Urinary bladder (tissue), 4 donors: Measurements from ENCODE around the gene PRDX2. TPM values are rescaled to one million over a fixed set of nuclear protein-coding genes. Genes with fewer than 3 reads are reported as not detected.

Experiments used
- DNase-seq: peaks from one replicate; pipeline ENCODE4 v3.0.0-alpha.2; 2015; ENCODE audit errors: extremely low spot score
- H3K27ac ChIP-seq: one replicate; pipeline ENCODE4 v1.5.1; 2013; ENCODE audit warnings: low read depth, mild to moderate bottlenecking, moderate library complexity
- H3K36me3 ChIP-seq: one replicate; pipeline ENCODE4 v1.6.1; 2013; ENCODE audit warnings: mild to moderate bottlenecking, moderate library complexity; ENCODE audit not compliant: insufficient read depth
- H3K4me1 ChIP-seq: one replicate; pipeline ENCODE4 v1.6.1; 2013; ENCODE audit warnings: mild to moderate bottlenecking, moderate library complexity; ENCODE audit not compliant: insufficient read depth
- H3K4me3 ChIP-seq: one replicate; pipeline ENCODE4 v1.5.1; 2013; ENCODE audit warnings: low read depth, low read length
- WGBS: extraction: QIAGEN DNeasy Blood & Tissue Kit; methylation state at CpG from one replicate; pipeline ENCODE4 v1.1.7; 2013; 5-methylcytosine and 5-hydroxymethylcytosine counted together
- polyA plus RNA-seq: library from polyadenylated mRNA; stranded (reverse); fragments of 200-250 nt; gene quantifications from one replicate; pipeline ENCODE4 v1.2.3, GENCODE V29; 2013
- total RNA-seq: library from RNA; depleted of rRNA; stranded (reverse); fragments of >200 nt; gene quantifications from one replicate; pipeline ENCODE4 v1.2.3, GENCODE V29; 2014
- donor health status: healthy with polysubstance abuse.
- donor health status: healthy.

PRDX2 gene
- total and polyA plus RNA-seq, 2 donors: 74.2 to 245 TPM

DNA sequence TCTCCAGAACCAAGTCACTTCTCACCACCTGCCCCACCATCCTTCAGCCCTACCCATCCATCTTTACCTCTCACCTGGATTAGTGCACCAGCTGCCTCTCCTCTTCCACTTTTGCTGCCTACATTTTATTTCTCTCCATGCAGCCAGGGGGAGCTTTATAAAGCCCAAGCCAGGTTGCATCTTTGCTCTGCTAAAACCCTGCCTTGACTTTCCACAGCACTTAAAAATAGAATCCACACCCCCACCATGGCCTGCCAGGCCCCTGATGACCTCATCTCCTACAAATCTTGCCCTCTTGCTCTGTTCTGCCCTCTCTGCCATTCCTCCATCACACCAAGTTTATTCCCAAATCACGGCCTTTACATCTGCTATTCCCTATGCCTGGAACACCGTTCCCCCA is 28.0 kb downstream of the PRDX2 start:
- no peak for DNase-seq
- no peaks in the 10 kb centered on the region for H3K4me1 ChIP-seq
- no peak overlapping the region for H3K4me3 ChIP-seq
- no peak overlapping the region for H3K27ac ChIP-seq
- 76% methylated on average over 2 of the region's 2 CpGs for WGBS
- no peaks in the 10 kb centered on the region for H3K36me3 ChIP-seq

DNA sequence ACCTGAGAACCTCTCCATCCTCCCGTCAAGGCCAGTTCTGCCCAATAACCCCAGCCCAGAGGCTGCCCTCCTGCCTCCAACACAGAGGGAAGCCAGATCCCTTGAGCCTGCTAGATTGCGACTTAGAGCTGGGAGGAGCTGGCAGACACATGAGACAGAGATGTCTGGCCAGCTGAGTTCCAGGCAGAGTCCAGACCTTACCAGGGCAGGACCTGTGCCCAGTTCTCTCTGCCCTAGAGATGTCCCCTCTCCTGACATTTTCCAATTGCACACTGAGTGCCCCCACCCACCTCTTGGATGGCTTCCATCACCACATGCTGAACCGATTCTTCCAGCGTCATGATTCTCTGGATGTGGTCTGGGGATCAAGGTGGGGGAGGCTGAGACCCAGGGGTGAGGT is 29.3 kb downstream of the PRDX2 start:
- H3K36me3 ChIP-seq: no peaks in the 10 kb centered on the region
- no peak overlapping the region for H3K27ac ChIP-seq
- H3K4me1 ChIP-seq: no peaks in the 10 kb centered on the region
- H3K4me3 ChIP-seq: no peak overlapping the region
- 74% methylated on average over 4 of the region's 4 CpGs for WGBS
- no peak for DNase-seq

DNA sequence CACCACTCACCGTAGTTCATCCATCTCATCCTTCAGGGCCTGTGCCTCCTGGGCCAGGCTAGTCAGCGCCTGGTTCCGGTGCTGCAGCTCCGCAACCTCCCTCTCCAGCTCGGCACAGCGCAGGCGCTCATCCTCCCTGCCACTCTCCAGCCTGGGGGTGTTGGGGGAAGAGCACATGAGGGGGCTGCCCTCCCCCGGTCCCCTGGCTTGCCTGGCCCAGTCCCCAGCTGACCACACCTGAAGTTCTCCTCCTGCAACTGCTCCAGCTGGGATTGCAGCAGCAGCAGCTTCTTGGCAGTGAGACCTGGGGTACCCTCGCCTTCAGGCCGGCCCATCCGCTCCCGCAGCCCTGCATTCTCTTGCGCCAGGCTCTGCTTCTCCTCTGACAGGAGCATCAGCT is 30.7 kb downstream of the PRDX2 start:
- DNase-seq: no peak
- no peak overlapping the region for H3K27ac ChIP-seq
- WGBS: 95% methylated on average over 13 of the region's 13 CpGs
- no peaks in the 10 kb centered on the region for H3K4me1 ChIP-seq
- no peak overlapping the region for H3K4me3 ChIP-seq
- H3K36me3 ChIP-seq: no peaks in the 10 kb centered on the region

DNA sequence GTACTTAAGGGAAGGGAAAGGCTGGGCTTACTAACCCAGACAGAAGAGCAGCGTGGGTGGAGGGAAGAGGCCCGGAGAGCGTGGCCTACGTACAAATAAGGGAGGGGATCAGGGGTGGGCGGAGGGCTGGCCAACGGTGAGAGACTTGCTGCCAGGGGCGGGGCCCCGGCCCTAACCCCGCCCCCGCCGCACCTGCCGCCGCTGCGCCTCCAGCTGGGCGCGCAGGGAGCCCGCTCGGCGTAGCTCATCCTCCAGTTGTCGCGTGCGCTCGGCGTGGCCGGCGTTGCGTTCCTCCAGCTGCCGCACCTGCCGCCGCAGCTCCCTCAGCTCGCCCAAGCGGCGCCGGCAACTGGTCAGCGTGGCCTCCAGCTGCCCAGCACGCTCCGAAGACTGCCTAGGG is 31.9 kb downstream of the PRDX2 start:
- no peaks in the 10 kb centered on the region for H3K4me1 ChIP-seq
- 55% methylated on average over 37 of the region's 37 CpGs for WGBS
- no peak for DNase-seq

DNA sequence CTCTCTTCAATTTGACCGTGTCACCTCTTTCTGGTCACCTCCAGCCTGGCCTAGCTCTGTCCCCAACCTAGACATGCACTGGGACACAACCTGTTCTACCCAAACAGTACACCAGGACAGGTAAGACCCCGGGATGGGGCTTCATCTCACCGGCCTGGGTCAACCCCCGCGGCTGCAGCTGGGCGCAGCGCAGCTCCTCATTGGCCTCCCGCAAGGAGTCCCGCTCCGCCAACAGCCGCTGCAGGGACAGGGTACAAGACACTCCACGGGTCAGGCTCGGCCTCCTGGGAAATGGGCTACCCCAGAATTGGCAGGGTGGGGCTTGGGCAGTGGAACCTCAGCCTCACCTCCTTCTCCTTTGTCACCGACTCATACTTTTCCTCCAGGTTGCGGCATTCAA is 33.9 kb downstream of the PRDX2 start:
- WGBS: 96% methylated on average over 15 of the region's 15 CpGs
- no peaks in the 10 kb centered on the region for H3K4me1 ChIP-seq
- DNase-seq: no peak
- H3K4me3 ChIP-seq: no peak overlapping the region
- no peaks in the 10 kb centered on the region for H3K36me3 ChIP-seq
- no peak overlapping the region for H3K27ac ChIP-seq

More for the DNA sequence above, 31.9 kb downstream of the PRDX2 start:
- no peaks in the 10 kb centered on the region for H3K36me3 ChIP-seq
- H3K4me3 ChIP-seq: no peak overlapping the region
- no peak overlapping the region for H3K27ac ChIP-seq

DNA sequence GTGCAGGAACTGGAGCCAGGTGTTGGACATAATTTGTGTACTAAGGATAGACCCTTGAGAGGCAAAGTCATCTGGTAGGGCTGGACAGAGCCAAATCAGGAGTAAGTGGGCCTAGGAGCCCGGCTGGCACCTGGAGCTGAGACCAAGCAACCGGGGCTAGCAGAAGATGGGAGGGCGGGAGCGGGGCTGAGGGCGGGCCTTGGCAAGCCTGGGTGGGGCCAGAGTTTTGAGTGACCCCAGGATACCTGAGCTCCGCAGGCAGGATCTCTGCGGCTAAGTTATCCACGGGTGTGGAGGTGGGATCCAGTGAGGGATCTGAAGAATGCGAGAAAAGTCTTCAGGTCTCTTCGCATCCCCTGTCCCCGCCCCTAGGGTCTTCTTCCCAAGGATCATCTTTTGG is 34.5 kb downstream of the PRDX2 start:
- Histone ChIP-seq H3K4me3 (no peak overlapping the region), H3K4me1 (no peaks in the 10 kb centered on the region), H3K36me3 (no peaks in the 10 kb centered on the region), H3K27ac (no peak overlapping the region)
- WGBS: 94% methylated on average over 11 of the region's 11 CpGs
- no peak for DNase-seq

DNA sequence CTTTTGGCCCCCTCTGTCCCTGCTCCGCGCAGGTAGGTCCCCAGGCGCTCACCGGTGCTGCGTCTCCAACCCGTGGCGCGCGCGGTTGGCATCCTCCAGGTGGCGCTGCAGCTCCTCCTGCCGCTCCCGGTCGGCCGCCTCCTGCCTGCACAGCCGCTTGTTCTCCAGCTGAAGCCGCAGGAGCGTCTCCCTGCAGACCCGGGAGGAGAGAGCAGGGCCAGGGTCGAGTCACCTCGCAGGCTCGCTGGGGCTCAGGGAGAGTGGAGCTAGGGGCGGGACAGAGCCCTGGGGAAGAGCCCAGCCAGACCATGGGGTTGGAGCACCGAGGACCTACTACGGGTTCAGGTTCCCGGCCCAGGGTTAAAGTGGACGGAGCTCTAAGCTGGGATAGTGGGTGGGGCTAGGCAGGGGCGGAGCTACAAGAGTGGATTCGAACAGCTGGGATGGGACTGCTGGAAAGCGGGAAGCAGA is 35.5 kb downstream of the PRDX2 start:
- no peak overlapping the region for H3K27ac ChIP-seq
- no peak for DNase-seq
- H3K4me3 ChIP-seq: no peak overlapping the region
- WGBS: 35% methylated on average over 30 of the region's 30 CpGs
- H3K4me1 ChIP-seq: no peaks in the 10 kb centered on the region
- H3K36me3 ChIP-seq: no peaks in the 10 kb centered on the region

DNA sequence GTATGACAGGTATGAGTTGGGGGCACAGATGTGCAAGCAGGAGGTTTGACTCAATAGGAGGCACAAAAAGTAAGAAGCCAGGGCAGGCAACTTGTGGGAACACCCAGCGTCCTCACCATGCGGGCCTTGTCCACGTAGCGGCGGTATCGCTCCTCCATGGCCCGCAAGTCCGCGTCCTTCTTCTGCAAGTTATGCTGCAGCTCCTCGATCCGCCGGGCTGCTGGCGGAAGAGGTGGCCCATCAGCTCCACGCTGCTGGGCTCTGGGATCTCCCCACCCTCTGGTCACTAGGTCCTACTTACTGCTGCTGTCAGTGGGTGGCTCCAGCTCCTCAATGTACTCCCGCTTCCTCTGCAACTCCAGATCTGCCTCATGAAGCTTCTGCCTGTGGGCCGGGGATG is 36.9 kb downstream of the PRDX2 start:
- Histone ChIP-seq H3K4me1 (no peaks in the 10 kb centered on the region), H3K36me3 (no peaks in the 10 kb centered on the region), H3K27ac (no peak overlapping the region), H3K4me3 (no peak overlapping the region)
- no peak for DNase-seq
- 96% methylated on average over 16 of the region's 16 CpGs for WGBS

DNA sequence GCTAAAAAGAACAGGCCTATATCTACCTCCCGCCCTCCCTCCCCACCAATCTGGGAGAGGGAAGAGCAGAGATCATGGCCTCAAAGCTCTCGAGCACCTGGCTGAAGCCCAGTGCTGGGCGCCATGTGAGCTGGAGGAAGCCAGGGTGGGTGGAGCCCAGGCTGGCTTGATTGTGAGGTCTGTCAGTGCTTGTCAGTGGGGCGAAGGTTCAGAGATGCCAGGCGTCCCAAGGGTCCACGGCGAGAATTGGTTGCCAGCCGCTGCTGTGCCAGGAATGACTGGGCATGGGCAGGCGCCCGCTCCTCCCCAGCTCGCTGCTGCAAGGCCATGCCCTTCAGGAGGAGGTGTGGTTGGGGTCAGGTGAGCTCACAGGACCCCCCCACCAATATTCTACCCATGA is 38.5 kb downstream of the PRDX2 start:
- 96% methylated on average over 11 of the region's 11 CpGs for WGBS
- DNase-seq: no peak

DNA sequence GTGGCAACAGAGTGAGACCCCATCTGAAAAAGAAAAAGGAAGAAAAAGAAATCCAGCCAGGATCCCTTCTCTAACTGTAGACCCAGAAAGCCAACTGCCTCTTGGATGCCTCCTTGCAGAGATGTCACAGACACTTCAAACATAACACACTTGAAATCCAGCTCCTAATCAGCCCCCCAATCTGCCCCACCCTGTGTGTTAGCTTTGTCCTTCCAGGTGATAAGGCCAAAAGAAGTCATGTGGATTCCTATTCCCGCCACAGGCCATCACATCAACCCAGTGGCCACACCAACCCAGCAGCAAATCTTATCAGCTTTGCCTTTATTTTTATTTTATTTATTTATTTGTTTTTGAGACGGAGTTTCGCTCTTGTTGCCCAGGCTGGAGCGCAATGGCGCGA is 41.9 kb downstream of the PRDX2 start:
- Histone ChIP-seq H3K4me3 (no peak overlapping the region), H3K27ac (no peak overlapping the region), H3K36me3 (no peaks in the 10 kb centered on the region), H3K4me1 (no peaks in the 10 kb centered on the region)
- DNase-seq: no peak
- WGBS: 88% methylated on average over 6 of the region's 6 CpGs

More for the DNA sequence above, 38.5 kb downstream of the PRDX2 start:
- H3K4me3 ChIP-seq: no peak overlapping the region
- H3K27ac ChIP-seq: no peak overlapping the region
- no peaks in the 10 kb centered on the region for H3K4me1 ChIP-seq
- H3K36me3 ChIP-seq: no peaks in the 10 kb centered on the region

DNA sequence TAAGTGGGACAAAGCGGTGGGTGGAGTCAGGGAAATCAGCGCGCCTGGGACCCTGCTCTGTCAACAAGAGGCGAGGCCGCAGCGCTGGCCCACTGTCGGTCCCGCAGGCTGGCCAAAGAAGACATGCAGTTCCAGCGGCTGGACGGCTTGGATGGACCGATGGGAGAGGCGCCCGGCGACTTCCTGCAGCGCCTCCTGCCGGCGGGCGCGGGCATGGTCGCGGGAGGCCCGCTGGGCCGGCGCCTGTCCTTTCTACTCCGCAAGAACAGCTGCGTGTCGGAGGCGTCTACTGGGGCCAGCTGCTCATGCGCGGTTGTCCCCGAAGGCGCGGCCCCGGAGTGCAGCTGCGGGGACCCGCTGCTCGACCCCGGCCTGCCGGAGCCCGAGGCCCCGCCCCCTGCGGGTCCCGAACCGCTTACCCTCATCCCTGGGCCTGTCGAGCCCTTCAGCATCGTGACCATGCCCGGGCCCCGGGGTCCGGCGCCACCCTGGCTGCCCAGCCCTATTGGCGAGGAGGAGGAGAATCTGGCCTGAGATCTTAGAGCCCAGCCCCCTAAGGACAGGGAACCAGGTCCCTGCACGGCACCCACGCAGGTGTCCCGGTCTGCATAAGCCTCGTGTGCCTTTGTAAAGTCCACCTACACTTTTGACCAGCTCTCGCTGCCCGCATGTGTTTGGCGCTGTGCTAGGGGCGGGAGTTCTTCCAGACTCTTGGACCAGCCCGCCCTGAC is 43.9 kb downstream of the PRDX2 start:
- H3K27ac ChIP-seq: no peak overlapping the region
- H3K4me1 ChIP-seq: no peaks in the 10 kb centered on the region
- no peaks in the 10 kb centered on the region for H3K36me3 ChIP-seq
- 4% methylated on average over 60 of the region's 60 CpGs for WGBS
- no peak for DNase-seq
- peak overlapping the region; percentile 16 for H3K4me3 ChIP-seq

DNA sequence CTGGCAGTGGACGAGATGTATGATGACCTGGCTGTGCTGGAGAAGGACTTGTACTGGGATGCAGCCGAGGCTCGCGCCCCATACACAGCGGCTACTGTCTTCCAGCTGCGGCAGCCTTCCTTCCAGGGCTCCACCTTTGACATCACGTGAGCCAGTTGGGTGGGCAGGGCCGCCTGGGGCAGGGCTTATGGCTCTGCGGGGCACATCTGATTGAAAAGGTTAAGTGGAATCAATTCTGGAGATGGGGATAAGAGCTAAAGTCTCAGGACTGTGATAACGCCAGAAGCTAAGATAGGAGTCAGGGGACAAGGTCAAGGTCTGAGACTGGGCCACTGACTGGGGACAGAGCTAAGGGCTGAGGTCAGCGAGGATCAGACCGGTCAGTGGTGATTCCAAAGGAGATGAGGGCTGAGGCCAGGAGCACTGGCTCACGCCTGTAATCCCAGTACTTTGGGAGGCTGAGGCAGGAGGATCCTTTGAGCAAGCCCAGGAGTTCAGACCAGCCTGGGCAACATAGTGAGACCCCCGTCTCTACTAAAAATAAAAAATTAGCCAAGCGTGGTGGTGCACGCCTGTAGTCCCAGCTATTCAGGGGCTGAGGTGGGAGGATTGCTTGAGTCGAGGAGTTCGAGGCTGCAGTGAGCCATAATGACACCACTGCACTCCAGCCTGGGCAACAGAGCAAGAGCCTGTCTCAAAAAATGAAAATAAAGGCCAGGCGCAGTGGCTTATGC is 45.3 kb downstream of the PRDX2 start:
- Histone ChIP-seq H3K4me3 (no peak overlapping the region), H3K27ac (no peak overlapping the region), H3K4me1 (no peaks in the 10 kb centered on the region), H3K36me3 (no peaks in the 10 kb centered on the region)
- 88% methylated on average over 19 of the region's 19 CpGs for WGBS
- DNase-seq: no peak

DNA sequence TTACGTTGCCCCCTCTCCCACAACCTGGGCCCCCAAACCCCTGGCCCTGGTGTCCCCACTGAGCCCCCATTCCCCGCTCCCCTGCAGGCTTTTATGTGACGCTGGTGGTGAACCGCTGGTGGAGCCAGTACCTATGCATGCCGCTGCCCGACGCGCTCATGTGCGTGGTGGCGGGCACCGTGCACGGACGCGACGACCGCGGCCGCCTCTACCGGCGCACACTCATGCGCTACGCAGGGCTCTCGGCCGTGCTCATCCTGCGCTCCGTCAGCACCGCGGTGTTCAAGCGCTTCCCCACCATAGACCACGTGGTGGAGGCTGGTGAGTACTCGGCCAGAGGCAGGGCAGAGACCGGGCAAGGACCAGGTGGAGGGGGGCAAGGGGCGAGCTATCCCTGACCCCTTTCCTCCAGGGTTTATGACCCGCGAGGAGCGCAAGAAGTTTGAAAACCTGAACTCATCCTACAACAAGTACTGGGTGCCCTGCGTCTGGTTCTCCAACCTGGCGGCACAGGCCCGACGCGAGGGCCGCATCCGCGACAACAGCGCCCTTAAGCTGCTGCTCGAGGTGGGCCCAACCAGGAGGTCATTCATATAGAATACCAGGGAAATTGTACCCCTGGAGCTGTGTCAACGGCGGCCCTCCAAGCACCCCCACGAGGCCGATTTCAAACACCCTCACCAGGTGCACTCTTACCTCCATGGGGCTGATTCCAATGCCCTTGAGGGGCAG is 47.0 kb downstream of the PRDX2 start:
- Histone ChIP-seq H3K4me1 (no peaks in the 10 kb centered on the region), H3K36me3 (no peaks in the 10 kb centered on the region), H3K4me3 (no peak overlapping the region), H3K27ac (no peak overlapping the region)
- 69% methylated on average over 50 of the region's 50 CpGs for WGBS
- DNase-seq: no peak
